ENCODE results near the gene TEKT2. TPM values are rescaled to one million over a fixed set of nuclear protein-coding genes. Genes with fewer than 3 reads are reported as not detected.

TEKT2 gene
- total and polyA plus RNA-seq, 2 donors (not counting 3 experiments of a cell fraction or from before 2014, with no cell fraction given), result 0.38 to 0.61 TPM

DNA sequence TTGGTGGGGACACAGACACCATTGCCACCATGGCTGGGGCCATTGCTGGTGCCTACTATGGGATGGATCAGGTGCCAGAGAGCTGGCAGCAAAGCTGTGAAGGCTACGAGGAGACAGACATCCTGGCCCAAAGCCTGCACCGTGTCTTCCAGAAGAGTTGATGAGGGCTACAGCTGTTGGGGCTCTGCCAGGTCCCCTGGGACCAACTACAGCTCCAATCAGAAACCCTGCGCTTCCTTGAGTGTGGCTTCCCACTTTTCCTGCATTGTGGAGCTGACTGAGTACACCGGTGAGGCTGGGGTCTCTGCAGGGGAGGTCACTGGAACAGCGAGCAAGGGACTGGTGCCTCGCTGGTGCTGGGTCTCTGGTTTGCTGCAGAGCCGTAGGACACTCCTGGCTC is 9.3 kb downstream of the TEKT2 start:
- Histone ChIP-seq H2AFZ (ENCODE audit: low read depth, low read length) (no peak overlapping the region), H3K4me1 (ENCODE audit: control insufficient read depth, extremely low read depth, insufficient read depth, low read length) (peaks cover 7% of the 10 kb centered on the region), H3K36me3 (ENCODE audit: control insufficient read depth in 2 of 2, extremely low read depth in 1 of 2, insufficient read depth in 2 of 2, low read length in 2 of 2) (peaks cover 16 to 38% of the 10 kb centered on the region in 2 experiments), H3K27me3 (ENCODE audit: control insufficient read depth in 2 of 2, insufficient read depth in 2 of 2, low read length in 2 of 2) (no peaks in the 10 kb centered on the region), H3K79me2 (ENCODE audit: control insufficient read depth, insufficient read depth, low read length) (peaks cover 22% of the 10 kb centered on the region), H4K20me1 (replicated peaks; ENCODE audit: control insufficient read depth, extremely low read depth, insufficient read depth, low read length) (no peaks in the 10 kb centered on the region), H3K9ac (replicated peaks; ENCODE audit: extremely low read depth, insufficient read depth, low read length) (no peak overlapping the region), H3K4me3 (replicated peaks in 1 of 3; ENCODE audit: insufficient read depth in 1 of 3, low read depth in 1 of 3, low read length in 3 of 3) (no peak overlapping the region), H3K4me2 (ENCODE audit: insufficient read depth, low read length) (no peak overlapping the region), H3K9me3 (replicated peaks; ENCODE audit: control insufficient read depth, insufficient read depth, low read length) (no peaks in the 10 kb centered on the region), H3K27ac (ENCODE audit: insufficient read depth, low read depth, low read length) (no peak overlapping the region), H3K9me1 (replicated peaks; ENCODE audit: control insufficient read depth, extremely low read depth, insufficient read depth, low read length) (no peaks in the 10 kb centered on the region)
- FAIRE-seq (no peak), DNase-seq (ENCODE audit: low read depth, low spot score) (no peak)
- CTCF ChIA-PET, result interaction anchor here (1.5 to 2.3 kb wide), 2 partner anchors 42 to 192 kb away, joined by 5 read pairs; no protein-coding TSS in a partner anchor
- BruUV-seq (replicated peaks), result no TSS peak
- dilution Hi-C loops (cut with MboI; ENCODE audit: extremely low pct_ligation_motif_present, low sequenced_read_pairs), result no loop called here
- intact Hi-C loops (cut with micrococcal nuclease), result no loop called here
- POLR2A ChIA-PET, result no interaction called here
- TF ChIP-seq POLR2A (IDR thresholded peaks at IDR 0.05; ENCODE audit: low read depth, low read length), result no peak
- TF ChIP-seq, protein P1, sequence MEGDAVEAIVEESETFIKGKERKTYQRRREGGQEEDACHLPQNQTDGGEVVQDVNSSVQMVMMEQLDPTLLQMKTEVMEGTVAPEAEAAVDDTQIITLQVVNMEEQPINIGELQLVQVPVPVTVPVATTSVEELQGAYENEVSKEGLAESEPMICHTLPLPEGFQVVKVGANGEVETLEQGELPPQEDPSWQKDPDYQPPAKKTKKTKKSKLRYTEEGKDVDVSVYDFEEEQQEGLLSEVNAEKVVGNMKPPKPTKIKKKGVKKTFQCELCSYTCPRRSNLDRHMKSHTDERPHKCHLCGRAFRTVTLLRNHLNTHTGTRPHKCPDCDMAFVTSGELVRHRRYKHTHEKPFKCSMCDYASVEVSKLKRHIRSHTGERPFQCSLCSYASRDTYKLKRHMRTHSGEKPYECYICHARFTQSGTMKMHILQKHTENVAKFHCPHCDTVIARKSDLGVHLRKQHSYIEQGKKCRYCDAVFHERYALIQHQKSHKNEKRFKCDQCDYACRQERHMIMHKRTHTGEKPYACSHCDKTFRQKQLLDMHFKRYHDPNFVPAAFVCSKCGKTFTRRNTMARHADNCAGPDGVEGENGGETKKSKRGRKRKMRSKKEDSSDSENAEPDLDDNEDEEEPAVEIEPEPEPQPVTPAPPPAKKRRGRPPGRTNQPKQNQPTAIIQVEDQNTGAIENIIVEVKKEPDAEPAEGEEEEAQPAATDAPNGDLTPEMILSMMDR (IDR thresholded peaks at IDR 0.05; ENCODE audit: extremely low read depth in 1 of 2, insufficient read depth in 1 of 2, low read depth in 1 of 2, low read length in 2 of 2), result no peak
- TF ChIP-seq MYC (IDR thresholded peaks at IDR 0.05; ENCODE audit: low read depth, low read length), result no peak
- no peak for TF ChIP-seq GATA2 (IDR thresholded peaks at IDR 0.05; ENCODE audit: insufficient read depth, insufficient read length, low read depth, low read length)
- TF ChIP-seq, protein P2, sequence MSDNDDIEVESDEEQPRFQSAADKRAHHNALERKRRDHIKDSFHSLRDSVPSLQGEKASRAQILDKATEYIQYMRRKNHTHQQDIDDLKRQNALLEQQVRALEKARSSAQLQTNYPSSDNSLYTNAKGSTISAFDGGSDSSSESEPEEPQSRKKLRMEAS (IDR thresholded peaks at IDR 0.05; ENCODE audit: insufficient read depth, insufficient read length), result no peak
- TF ChIP-seq FOS (IDR thresholded peaks at IDR 0.05; ENCODE audit: borderline replicate concordance, insufficient read depth, low read length), result no peak
- TF ChIP-seq JUN (IDR thresholded peaks at IDR 0.05; ENCODE audit: borderline replicate concordance, insufficient read depth, insufficient read length, low read depth), result no peak
- TF ChIP-seq EZH2 (IDR thresholded peaks at IDR 0.05; ENCODE audit: borderline replicate concordance, low read depth, low read length, severe bottlenecking), result no peak
- TF ChIP-seq POLR2AphosphoS5 (IDR thresholded peaks at IDR 0.05; ENCODE audit: insufficient read depth, low read depth, low read length), result no peak
